Measurements from ENCODE around the gene IPO5.

Gene IPO5

GRCh38 chr13:98048265-98048664 is 94.8 kb downstream of the IPO5 start:
- Histone ChIP-seq H3K27me3 (ENCODE audit: insufficient read depth, low read length) (no peaks in the 10 kb centered on the region), H2AFZ (ENCODE audit: insufficient read depth, low read length, poor library complexity) (no peak overlapping the region), H2BK120ac (ENCODE audit: insufficient read depth, low read length, poor library complexity) (no peak overlapping the region), H4K91ac (ENCODE audit: low read depth, low read length) (no peak overlapping the region), H3K4me3 (ENCODE audit: low read depth, low read length) (no peak overlapping the region), H3K4me1 (ENCODE audit: control insufficient read depth in 1 of 2, insufficient read depth in 2 of 2, low read length in 2 of 2) (no peaks in the 10 kb centered on the region), H4K12ac (ENCODE audit: low read depth, low read length) (no peak overlapping the region), H3K36me3 (ENCODE audit: control insufficient read depth in 1 of 2, insufficient read depth in 2 of 2, low read length in 2 of 2) (no peaks in the 10 kb centered on the region), H3K9ac (ENCODE audit: low read length) (no peak overlapping the region), H4K8ac (ENCODE audit: low read depth, low read length) (no peak overlapping the region), H2AK5ac (ENCODE audit: low read length) (no peak overlapping the region), H3K18ac (ENCODE audit: low read length) (no peak overlapping the region), H2BK12ac (ENCODE audit: low read length) (no peak overlapping the region), H3K79me2 (ENCODE audit: control insufficient read depth, insufficient read depth, low read length, poor library complexity) (no peaks in the 10 kb centered on the region), H3K14ac (ENCODE audit: low read length) (no peak overlapping the region), H3K4me2 (ENCODE audit: low read length) (no peak overlapping the region), H3K4ac (ENCODE audit: low read depth, low read length) (no peak overlapping the region), H3K23ac (ENCODE audit: low read length) (no peak overlapping the region), H3K27ac (ENCODE audit: low read depth, low read length) (no peak overlapping the region), H3K9me3 (ENCODE audit: insufficient read depth, low read depth, low read length) (peaks cover 1% of the 10 kb centered on the region), H3K79me1 (ENCODE audit: low read length) (no peaks in the 10 kb centered on the region), H2BK5ac (ENCODE audit: low read depth, low read length, poor library complexity) (no peak overlapping the region)
- no CpG with 5 or more reads among the region's 9 CpGs for WGBS (ENCODE audit: extremely low coverage, insufficient coverage, insufficient read length)
- DNase-seq = no peak

DNA sequence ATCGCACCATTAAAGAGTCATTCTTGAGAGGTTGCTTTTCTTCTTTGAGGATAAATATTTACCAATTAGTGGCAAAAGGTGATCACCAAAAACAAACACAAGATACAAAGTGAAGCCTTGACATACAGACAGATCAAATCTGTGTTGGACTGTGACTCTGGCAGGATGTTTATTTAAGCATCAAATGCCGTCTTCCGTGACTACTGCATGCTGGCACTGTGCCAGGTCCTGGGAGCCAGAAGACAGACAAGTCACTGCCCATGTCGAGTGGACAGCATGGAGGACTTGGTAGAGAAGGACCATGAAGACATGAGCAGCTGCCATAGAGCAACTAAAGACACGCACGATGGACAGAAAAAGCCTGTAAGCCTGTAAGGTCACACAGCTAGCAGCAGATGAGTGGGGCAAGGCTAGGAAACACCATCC is 96.6 kb downstream of the IPO5 start:
- Histone ChIP-seq H3K4me3 (ENCODE audit: low read depth, low read length) (no peak overlapping the region), H3K27me3 (ENCODE audit: insufficient read depth, low read length) (no peaks in the 10 kb centered on the region), H3K18ac (ENCODE audit: low read length) (no peak overlapping the region), H3K4me2 (ENCODE audit: low read length) (no peak overlapping the region), H2AK5ac (ENCODE audit: low read length) (no peak overlapping the region), H3K79me1 (ENCODE audit: low read length) (no peaks in the 10 kb centered on the region), H3K4ac (ENCODE audit: low read depth, low read length) (no peak overlapping the region), H4K12ac (ENCODE audit: low read depth, low read length) (no peak overlapping the region), H3K9me3 (ENCODE audit: insufficient read depth, low read depth, low read length) (peaks cover 2% of the 10 kb centered on the region), H3K23ac (ENCODE audit: low read length) (no peak overlapping the region), H3K14ac (ENCODE audit: low read length) (no peak overlapping the region), H4K8ac (ENCODE audit: low read depth, low read length) (no peak overlapping the region), H3K36me3 (ENCODE audit: control insufficient read depth in 1 of 2, insufficient read depth in 2 of 2, low read length in 2 of 2) (no peaks in the 10 kb centered on the region), H3K79me2 (ENCODE audit: control insufficient read depth, insufficient read depth, low read length, poor library complexity) (no peaks in the 10 kb centered on the region), H3K27ac (ENCODE audit: low read depth, low read length) (no peak overlapping the region), H2BK120ac (ENCODE audit: insufficient read depth, low read length, poor library complexity) (no peak overlapping the region), H2AFZ (ENCODE audit: insufficient read depth, low read length, poor library complexity) (no peak overlapping the region), H3K4me1 (ENCODE audit: control insufficient read depth in 1 of 2, insufficient read depth in 2 of 2, low read length in 2 of 2) (no peaks in the 10 kb centered on the region), H2BK5ac (ENCODE audit: low read depth, low read length, poor library complexity) (no peak overlapping the region), H2BK12ac (ENCODE audit: low read length) (no peak overlapping the region), H3K9ac (ENCODE audit: low read length) (no peak overlapping the region), H4K91ac (ENCODE audit: low read depth, low read length) (no peak overlapping the region)
- WGBS (ENCODE audit: extremely low coverage, insufficient coverage, insufficient read length) = no CpG with 5 or more reads among the region's 6 CpGs
- no peak for DNase-seq

GRCh38 chr13:98052412-98052811 is 98.9 kb downstream of the IPO5 start:
- H3K4me3 ChIP-seq (ENCODE audit: low read depth, low read length) = no peak overlapping the region
- H3K79me1 ChIP-seq (ENCODE audit: low read length) = no peaks in the 10 kb centered on the region
- no peak overlapping the region for H3K27ac ChIP-seq (ENCODE audit: low read depth, low read length)
- H3K4me2 ChIP-seq (ENCODE audit: low read length) = no peak overlapping the region
- H2AK5ac ChIP-seq (ENCODE audit: low read length) = no peak overlapping the region
- WGBS (ENCODE audit: extremely low coverage, insufficient coverage, insufficient read length) = no CpG with 5 or more reads among the region's 6 CpGs
- H3K14ac ChIP-seq (ENCODE audit: low read length) = no peak overlapping the region
- no peak overlapping the region for H3K4ac ChIP-seq (ENCODE audit: low read depth, low read length)
- no peak overlapping the region for H3K9ac ChIP-seq (ENCODE audit: low read length)
- H3K18ac ChIP-seq (ENCODE audit: low read length) = no peak overlapping the region
- no peak overlapping the region for H2BK12ac ChIP-seq (ENCODE audit: low read length)
- no peak overlapping the region for H2AFZ ChIP-seq (ENCODE audit: insufficient read depth, low read length, poor library complexity)
- no peak overlapping the region for H4K12ac ChIP-seq (ENCODE audit: low read depth, low read length)
- no peak overlapping the region for H4K8ac ChIP-seq (ENCODE audit: low read depth, low read length)
- H4K91ac ChIP-seq (ENCODE audit: low read depth, low read length) = no peak overlapping the region
- no peak for DNase-seq
- H3K27me3 ChIP-seq (ENCODE audit: insufficient read depth, low read length) = no peaks in the 10 kb centered on the region
- H3K4me1 ChIP-seq (ENCODE audit: control insufficient read depth in 1 of 2, insufficient read depth in 2 of 2, low read length in 2 of 2) = no peaks in the 10 kb centered on the region
- no peak overlapping the region for H3K23ac ChIP-seq (ENCODE audit: low read length)
- no peak overlapping the region for H2BK5ac ChIP-seq (ENCODE audit: low read depth, low read length, poor library complexity)
- H3K36me3 ChIP-seq (ENCODE audit: control insufficient read depth in 1 of 2, insufficient read depth in 2 of 2, low read length in 2 of 2) = no peaks in the 10 kb centered on the region
- H3K79me2 ChIP-seq (ENCODE audit: control insufficient read depth, insufficient read depth, low read length, poor library complexity) = no peaks in the 10 kb centered on the region
- H3K9me3 ChIP-seq (ENCODE audit: insufficient read depth, low read depth, low read length) = peaks cover 4% of the 10 kb centered on the region
- no peak overlapping the region for H2BK120ac ChIP-seq (ENCODE audit: insufficient read depth, low read length, poor library complexity)

DNA sequence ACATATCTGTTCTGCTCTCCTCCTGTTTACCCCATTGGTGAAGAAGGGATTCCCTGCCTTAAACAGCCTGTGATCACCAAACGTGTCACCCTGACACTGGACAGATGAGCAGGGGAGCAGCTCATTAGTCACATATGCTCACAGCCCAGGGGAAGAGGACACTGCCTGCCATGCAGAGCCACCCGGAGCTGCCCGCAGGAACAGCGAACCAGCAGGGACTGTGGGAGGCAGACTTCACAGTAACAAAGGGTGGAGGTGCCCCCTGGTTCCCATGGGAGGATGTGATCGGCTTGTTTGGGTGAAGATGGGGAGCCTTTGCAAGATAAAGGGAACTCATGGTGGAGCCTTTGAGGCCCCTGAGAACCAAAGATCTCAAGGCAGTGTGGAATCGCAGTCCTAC is 100.8 kb downstream of the IPO5 start:
- no peak overlapping the region for H3K14ac ChIP-seq (ENCODE audit: low read length)
- no peak overlapping the region for H3K9ac ChIP-seq (ENCODE audit: low read length)
- WGBS (ENCODE audit: extremely low coverage, insufficient coverage, insufficient read length) = no CpG with 5 or more reads among the region's 6 CpGs
- H3K9me3 ChIP-seq (ENCODE audit: insufficient read depth, low read depth, low read length) = peaks cover 4% of the 10 kb centered on the region
- H2AFZ ChIP-seq (ENCODE audit: insufficient read depth, low read length, poor library complexity) = no peak overlapping the region
- H2AK5ac ChIP-seq (ENCODE audit: low read length) = no peak overlapping the region
- H3K4me3 ChIP-seq (ENCODE audit: low read depth, low read length) = no peak overlapping the region
- H3K27ac ChIP-seq (ENCODE audit: low read depth, low read length) = no peak overlapping the region
- no peaks in the 10 kb centered on the region for H3K27me3 ChIP-seq (ENCODE audit: insufficient read depth, low read length)
- no peaks in the 10 kb centered on the region for H3K79me2 ChIP-seq (ENCODE audit: control insufficient read depth, insufficient read depth, low read length, poor library complexity)
- no peak overlapping the region for H4K91ac ChIP-seq (ENCODE audit: low read depth, low read length)
- DNase-seq = no peak
- peak overlapping the region; percentile 42 for H3K23ac ChIP-seq (ENCODE audit: low read length)
- no peak overlapping the region for H3K18ac ChIP-seq (ENCODE audit: low read length)
- H3K4me1 ChIP-seq (ENCODE audit: control insufficient read depth in 1 of 2, insufficient read depth in 2 of 2, low read length in 2 of 2) = no peaks in the 10 kb centered on the region
- H2BK120ac ChIP-seq (ENCODE audit: insufficient read depth, low read length, poor library complexity) = no peak overlapping the region
- no peak overlapping the region for H4K8ac ChIP-seq (ENCODE audit: low read depth, low read length)
- no peak overlapping the region for H2BK5ac ChIP-seq (ENCODE audit: low read depth, low read length, poor library complexity)
- H3K79me1 ChIP-seq (ENCODE audit: low read length) = no peaks in the 10 kb centered on the region
- H3K4ac ChIP-seq (ENCODE audit: low read depth, low read length) = no peak overlapping the region
- no peak overlapping the region for H3K4me2 ChIP-seq (ENCODE audit: low read length)
- H3K36me3 ChIP-seq (ENCODE audit: control insufficient read depth in 1 of 2, insufficient read depth in 2 of 2, low read length in 2 of 2) = no peaks in the 10 kb centered on the region
- H2BK12ac ChIP-seq (ENCODE audit: low read length) = no peak overlapping the region
- H4K12ac ChIP-seq (ENCODE audit: low read depth, low read length) = no peak overlapping the region
